ENCODE measurements around the gene SSUH2. TPM values are rescaled to one million over a fixed set of nuclear protein-coding genes. Genes with fewer than 3 reads are reported as not detected.

The SSUH2 gene
- total and polyA plus RNA-seq, 9 of the 15 experiments (the other 6 are each of a cell fraction or from before 2014, with no cell fraction given) = 0.04 to 0.17 (median 0.04) TPM; not detected in 6

- Histone ChIP-seq H2AFZ (ENCODE audit: low read depth, low read length) (no peak overlapping the region), H3K27me3 (ENCODE audit: control insufficient read depth in 2 of 2, insufficient read depth in 2 of 2, low read length in 2 of 2) (peaks cover 16 to 61% of the 10 kb centered on the region in 2 experiments), H3K9ac (ENCODE audit: insufficient read depth in 1 of 2, low read depth in 2 of 2, low read length in 2 of 2) (no peak overlapping the region), H3K79me2 (ENCODE audit: control insufficient read depth, insufficient read depth, low read length) (no peaks in the 10 kb centered on the region), H3K9me1 (ENCODE audit: control insufficient read depth, insufficient read depth, low read length) (no peaks in the 10 kb centered on the region), H3K9me3 (replicated peaks; ENCODE audit: control insufficient read depth, insufficient read depth, low read depth, low read length) (no peaks in the 10 kb centered on the region), H3K4me2 (ENCODE audit: insufficient read depth, low read length) (no peak overlapping the region), H3K4me3 (no peak overlapping the region), H3K27ac (ENCODE audit: extremely low read depth, low read depth, low read length) (no peak overlapping the region), H4K20me1 (replicated peaks; ENCODE audit: control insufficient read depth, insufficient read depth, low read length) (0 out of 2 replicates have a peak, but pooled peaks cover 5% of the 10 kb centered on the region), H3K4me1 (replicated peaks in 1 of 2; ENCODE audit: control insufficient read depth in 2 of 2, insufficient read depth in 2 of 2, low read length in 2 of 2) (no peaks in the 10 kb centered on the region), H3K36me3 (ENCODE audit: control insufficient read depth, insufficient read depth, low read length) (no peaks in the 10 kb centered on the region)
- in situ Hi-C loops (cut with MboI) = no loop called here
- intact Hi-C loops (cut with micrococcal nuclease) = no loop called here
- CTCF ChIA-PET (ENCODE audit: low intra/inter-chr PET ratio) = no interaction called here
- no peak for ATAC-seq
- no peak for FAIRE-seq
- BruUV-seq (replicated peaks) = no TSS peak
- 1% methylated on average over 6 of the region's 6 CpGs for WGBS (ENCODE audit: insufficient coverage, low coverage, missing lambda C conversion rate)
- DNase-seq (ENCODE audit: extremely low read depth in 1 of 4, low spot score in 3 of 4) = no peak
- TF ChIP-seq POLR3A (IDR thresholded peaks at IDR 0.05; ENCODE audit: borderline replicate concordance, extremely low read depth, insufficient read depth, insufficient read length) (no peak), STAG1 (CRISPR knock-in tag; IDR thresholded peaks at IDR 0.05; ENCODE audit: borderline replicate concordance) (no peak)
- POLR2A ChIA-PET = no interaction called here
Measured at GRCh38 chr3:8645712-8646111, 1.1 kb upstream of the SSUH2 start.

DNA sequence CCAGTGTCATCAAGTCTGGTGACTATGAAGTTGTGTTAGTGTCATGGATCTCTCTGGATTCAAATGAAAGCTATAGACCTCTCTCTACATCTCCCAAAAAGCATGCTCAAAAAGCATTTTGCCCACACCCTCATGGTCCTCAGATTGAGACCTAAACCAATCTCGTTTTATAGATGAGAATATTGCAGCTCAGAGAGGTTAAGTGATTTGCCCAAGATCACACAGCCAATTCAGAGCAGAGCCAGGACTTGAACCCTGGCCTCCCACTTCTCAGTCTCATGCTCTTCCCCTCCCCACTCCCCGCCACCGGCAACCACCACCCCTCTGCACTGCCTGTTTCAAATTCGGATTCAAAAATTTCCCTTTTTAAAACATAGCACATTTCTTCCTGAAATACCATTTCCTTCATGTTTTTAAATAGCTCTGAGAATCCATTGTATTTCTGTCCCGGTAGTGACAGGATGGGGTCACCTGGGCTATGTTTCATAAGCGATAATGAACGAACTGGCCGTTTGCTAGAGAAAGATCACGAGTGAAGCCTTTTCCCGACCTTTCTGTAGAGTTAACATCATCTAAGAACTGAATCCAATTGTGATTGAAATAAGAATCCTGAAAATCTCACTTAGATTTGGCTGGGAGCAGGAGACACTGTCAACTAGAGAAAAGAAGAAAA lies 769 bp downstream of the SSUH2 start:
- Histone ChIP-seq H3K4me1 (replicated peaks in 1 of 2; ENCODE audit: control insufficient read depth in 2 of 2, insufficient read depth in 2 of 2, low read length in 2 of 2) (no peaks in the 10 kb centered on the region), H3K79me2 (ENCODE audit: control insufficient read depth, insufficient read depth, low read length) (no peaks in the 10 kb centered on the region), H3K36me3 (ENCODE audit: control insufficient read depth, insufficient read depth, low read length) (no peaks in the 10 kb centered on the region), H3K4me3 (no peak overlapping the region), H2AFZ (ENCODE audit: low read depth, low read length) (no peak overlapping the region), H3K9me1 (ENCODE audit: control insufficient read depth, insufficient read depth, low read length) (no peaks in the 10 kb centered on the region), H3K27me3 (ENCODE audit: control insufficient read depth in 2 of 2, insufficient read depth in 2 of 2, low read length in 2 of 2) (peaks cover 16 to 51% of the 10 kb centered on the region in 2 experiments), H3K9me3 (replicated peaks; ENCODE audit: control insufficient read depth, insufficient read depth, low read depth, low read length) (no peaks in the 10 kb centered on the region; the same call in 1 of the 2 replicates), H3K4me2 (ENCODE audit: insufficient read depth, low read length) (no peak overlapping the region), H3K27ac (ENCODE audit: extremely low read depth, low read depth, low read length) (no peak overlapping the region), H3K9ac (ENCODE audit: insufficient read depth in 1 of 2, low read depth in 2 of 2, low read length in 2 of 2) (no peak overlapping the region), H4K20me1 (replicated peaks; ENCODE audit: control insufficient read depth, insufficient read depth, low read length) (0 out of 2 replicates have a peak, but pooled peaks cover 3% of the 10 kb centered on the region)
- ATAC-seq (no peak), DNase-seq (ENCODE audit: extremely low read depth in 1 of 4, low spot score in 3 of 4) (no peak), FAIRE-seq (no peak)
- CTCF ChIA-PET (ENCODE audit: low intra/inter-chr PET ratio) = no interaction called here
- under 1% methylated on average over 10 of the region's 10 CpGs for WGBS (ENCODE audit: insufficient coverage, low coverage, missing lambda C conversion rate)
- intact Hi-C loops (cut with micrococcal nuclease) = no loop called here
- in situ Hi-C loops (cut with MboI) = no loop called here
- POLR2A ChIA-PET = interaction anchor here (0.6 to 1.4 kb wide), 3 partner anchors 19 to 559 kb away, joined by 3 to 5 read pairs (median 4); no protein-coding TSS in a partner anchor
- no TSS peak for BruUV-seq (replicated peaks)
- TF ChIP-seq STAT5A (IDR thresholded peaks at IDR 0.05; ENCODE audit: borderline replicate concordance, low read length) (no peak), PHB2 (IDR thresholded peaks at IDR 0.05; ENCODE audit: low read depth) (no peak), MYC (IDR thresholded peaks at IDR 0.05; ENCODE audit: low read depth, low read length) (no peak), MYC (CRISPR knock-in tag; IDR thresholded peaks at IDR 0.05; ENCODE audit: borderline replicate concordance, low read depth) (no peak), BCOR (IDR thresholded peaks at IDR 0.05) (peak; percentile 58; the same call in 1 of the 2 replicates), L3MBTL2 (IDR thresholded peaks at IDR 0.05) (no peak), MXI1 (IDR thresholded peaks at IDR 0.05; ENCODE audit: low read depth, low read length) (no peak), TAF7 (tag; IDR thresholded peaks at IDR 0.05) (no peak), RBM25 (IDR thresholded peaks at IDR 0.05; ENCODE audit: low read depth, low read length, severe bottlenecking) (peak; percentile 75), ZNF589 (CRISPR knock-in tag; IDR thresholded peaks at IDR 0.05; ENCODE audit: low read depth) (no peak), KDM1A (IDR thresholded peaks at IDR 0.05) (peak in 1 of 2 experiments; percentile 40; a peak in 2 of 4 replicates), ID3 (CRISPR knock-in tag; IDR thresholded peaks at IDR 0.05) (no peak), ID3 (tag; IDR thresholded peaks at IDR 0.05) (no peak), ZFP36 (IDR thresholded peaks at IDR 0.05; ENCODE audit: low read depth, low read length, partially characterized antibody) (peak; percentile 69), ZBTB17 (CRISPR knock-in tag; IDR thresholded peaks at IDR 0.05) (no peak)

Measured in K562 (cell line).